Ammon's horn (tissue), 1 donor: ENCODE results near the gene FKBP1B.
"Not testable (repeated sequence)": the region's sequence is repeated elsewhere in the genome, so short reads cannot be mapped to it uniquely, and the experiment has no call there.

Experiments
- DNase-seq: peaks from one replicate; pipeline ENCODE4 v3.0.0-alpha.2; 2016; ENCODE audit warnings: low spot score

FKBP1B gene

DNA sequence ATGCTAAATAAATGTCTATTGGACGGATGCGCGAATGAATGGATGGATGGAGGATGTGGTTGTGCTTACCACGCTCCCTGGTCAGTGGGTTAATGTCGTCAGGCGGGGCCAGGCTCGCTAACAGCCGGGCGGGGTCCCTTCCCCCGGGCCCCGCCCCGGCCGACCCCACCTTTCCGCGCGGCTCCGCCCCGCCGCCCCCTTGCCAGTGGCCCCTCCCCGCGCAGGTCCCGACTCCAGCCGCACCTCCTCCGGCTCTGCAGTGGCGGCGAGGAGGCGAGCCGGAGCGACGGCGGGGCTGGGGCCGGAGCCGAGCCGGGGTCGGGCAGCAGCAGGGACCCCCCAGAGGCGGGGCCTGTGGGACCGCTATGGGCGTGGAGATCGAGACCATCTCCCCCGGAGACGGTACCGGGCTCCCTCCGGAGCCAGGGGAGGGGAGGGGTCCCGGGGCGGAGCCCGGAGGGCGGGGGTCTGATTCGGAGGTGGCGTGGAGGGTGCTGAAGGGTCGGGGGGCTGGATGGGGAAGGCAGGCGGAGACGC lies at the start of gene FKBP1B:
FKBP1B (plus strand) TSS at position 257 of the 537 bp plus-strand sequence; CDS start at position 366, 109 bp downstream.
- DNase-seq = peak; percentile 36

DNA sequence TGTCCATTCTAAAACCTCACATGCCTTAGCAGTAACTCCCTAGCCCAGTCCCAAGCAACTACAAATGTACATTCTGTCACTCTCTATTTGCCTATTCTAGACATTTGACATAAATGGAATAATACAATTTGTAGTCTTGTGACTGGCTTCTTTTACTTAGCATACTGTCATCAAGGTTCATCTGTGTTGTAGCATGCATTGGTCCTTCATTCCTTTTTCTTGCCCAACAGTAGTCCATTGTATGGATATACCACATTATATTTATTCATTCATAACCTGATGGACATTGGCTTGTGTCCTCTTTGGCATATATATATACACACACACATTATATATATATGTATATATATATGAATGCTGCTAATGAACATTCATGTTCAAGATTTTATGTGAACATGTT lies 41.8 kb upstream of the FKBP1B start:
- DNase-seq = no peak

DNA sequence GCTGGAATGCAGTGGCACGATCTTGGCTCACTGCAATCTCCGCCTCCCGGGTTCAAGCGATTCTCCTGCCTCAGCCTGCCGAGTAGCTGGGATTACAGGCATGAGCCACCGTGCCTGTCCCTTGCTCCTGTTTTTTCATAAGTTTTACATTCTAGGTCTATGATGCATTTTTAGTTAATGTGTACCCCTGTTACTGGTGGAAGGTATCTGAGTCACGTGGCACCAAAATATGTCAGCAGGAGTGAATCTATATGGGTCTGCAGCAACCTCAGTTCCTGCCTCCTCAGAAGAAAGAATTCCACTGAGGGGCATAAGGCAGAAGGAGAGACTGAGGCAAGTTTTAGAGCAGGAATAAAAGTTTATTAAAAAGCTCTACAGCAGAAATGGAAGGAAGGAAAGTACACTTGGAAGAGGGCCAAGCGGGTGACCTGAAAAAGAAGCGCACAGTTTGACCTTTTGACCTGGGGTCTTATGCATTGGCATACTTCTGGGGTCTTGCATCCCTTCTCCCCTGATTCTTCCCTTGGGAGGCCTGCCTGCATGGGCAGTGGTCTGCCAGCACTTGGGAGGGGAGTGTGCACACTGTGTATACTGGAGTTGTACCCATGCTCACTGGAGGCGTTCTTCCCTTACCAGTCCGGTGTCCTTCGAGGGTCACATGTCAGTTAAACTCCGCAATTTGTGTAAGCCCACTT lies 40.7 kb upstream of the FKBP1B start:
- DNase-seq = no peak

DNA sequence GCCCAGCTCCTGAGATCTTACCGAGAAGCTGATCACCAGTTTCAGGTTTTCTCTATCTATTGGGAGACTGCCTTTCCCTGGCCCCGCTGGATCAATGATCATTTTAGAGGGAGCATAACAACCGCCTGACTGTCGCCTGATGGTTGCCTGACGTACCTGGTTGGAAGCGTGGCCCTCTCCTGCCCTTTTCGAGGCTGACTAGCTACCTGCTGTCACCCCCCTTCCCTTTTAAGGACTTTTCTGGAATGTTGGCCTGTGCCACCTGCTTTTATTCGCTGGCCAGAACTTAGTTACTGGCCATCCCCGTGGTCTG lies 40.2 kb upstream of the FKBP1B start:
- DNase-seq = no peak

DNA sequence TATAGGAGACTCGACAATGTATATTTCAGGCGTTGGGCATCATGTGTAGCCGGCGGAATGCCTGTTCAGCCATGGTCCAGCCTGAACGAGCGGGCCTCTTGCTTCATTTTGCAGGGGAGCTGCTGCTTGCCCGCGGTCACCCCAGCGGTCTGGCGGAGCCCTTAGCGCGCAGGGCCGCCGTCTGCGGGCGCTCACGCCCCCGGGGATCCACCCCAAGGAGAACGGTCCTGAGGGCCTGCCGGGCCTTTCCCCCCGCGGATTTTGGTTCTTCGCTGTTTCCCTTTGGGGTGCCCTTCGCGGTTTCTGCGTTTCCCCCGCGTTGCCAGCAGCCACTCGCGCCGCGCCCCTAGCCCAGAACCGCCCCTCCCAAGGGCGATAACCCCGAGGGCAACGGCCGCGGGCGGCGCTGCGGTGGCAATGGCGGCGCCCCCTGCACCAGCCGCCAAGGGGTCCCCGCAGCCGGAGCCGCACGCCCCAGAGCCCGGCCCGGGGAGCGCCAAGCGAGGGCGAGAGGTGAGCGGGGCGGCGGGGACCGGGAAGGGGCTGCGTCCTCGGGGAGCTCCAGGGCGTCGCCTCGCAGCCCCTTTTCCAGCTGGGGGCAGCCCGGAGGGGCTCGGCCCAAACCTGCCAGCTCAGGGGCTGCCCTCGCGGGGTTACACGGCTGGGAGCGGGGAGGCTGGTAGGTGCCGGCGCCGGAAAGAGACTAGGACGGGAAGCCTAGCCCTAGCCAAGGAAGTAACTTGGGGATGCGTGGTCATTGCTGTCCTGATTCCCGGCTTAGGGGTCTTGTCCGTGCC lies 39.7 kb upstream of the FKBP1B start, which contains the start of gene MFSD2B:
MFSD2B (plus strand) TSS at position 406 of the 797 bp plus-strand sequence; CDS start at position 418, 12 bp downstream.
- no peak for DNase-seq

DNA sequence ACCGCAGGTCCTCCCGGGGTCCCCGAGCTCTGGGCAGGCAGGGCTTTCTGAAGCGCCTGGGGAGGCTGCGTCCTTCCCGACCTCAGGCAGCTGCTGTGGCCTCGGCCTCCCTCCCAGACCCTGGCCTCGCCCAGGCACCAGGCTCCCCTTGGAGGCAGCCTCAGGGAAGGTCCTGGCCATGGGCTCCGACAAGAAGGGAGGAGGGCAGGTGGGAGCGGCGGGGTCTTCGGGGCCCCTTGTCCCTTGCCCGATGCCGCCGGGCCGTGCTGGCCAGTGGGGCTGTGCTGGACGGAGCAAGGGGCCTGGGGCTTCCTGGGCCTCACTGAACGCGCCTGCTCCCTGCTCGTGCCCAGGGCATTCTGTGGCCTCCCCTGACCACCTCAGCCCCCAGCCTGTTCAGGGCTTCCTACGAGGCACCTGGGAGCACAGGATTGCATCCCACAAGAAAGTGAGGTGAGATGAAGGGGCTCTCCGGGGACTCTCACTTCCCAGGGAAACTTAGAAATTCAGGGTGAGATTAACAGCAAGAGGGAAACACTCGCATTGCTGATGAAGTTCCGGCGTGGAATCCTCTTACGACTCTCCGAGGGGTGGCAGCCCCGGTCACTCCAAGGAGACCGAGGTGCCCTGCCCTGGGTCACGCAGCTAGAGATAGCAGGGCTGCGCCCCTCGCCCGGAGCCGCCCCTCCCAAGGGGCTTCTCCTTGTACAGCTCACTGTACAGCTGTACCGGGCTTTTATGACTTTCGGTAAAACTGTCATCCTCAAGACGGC lies 38.9 kb upstream of the FKBP1B start:
- DNase-seq = no peak

DNA sequence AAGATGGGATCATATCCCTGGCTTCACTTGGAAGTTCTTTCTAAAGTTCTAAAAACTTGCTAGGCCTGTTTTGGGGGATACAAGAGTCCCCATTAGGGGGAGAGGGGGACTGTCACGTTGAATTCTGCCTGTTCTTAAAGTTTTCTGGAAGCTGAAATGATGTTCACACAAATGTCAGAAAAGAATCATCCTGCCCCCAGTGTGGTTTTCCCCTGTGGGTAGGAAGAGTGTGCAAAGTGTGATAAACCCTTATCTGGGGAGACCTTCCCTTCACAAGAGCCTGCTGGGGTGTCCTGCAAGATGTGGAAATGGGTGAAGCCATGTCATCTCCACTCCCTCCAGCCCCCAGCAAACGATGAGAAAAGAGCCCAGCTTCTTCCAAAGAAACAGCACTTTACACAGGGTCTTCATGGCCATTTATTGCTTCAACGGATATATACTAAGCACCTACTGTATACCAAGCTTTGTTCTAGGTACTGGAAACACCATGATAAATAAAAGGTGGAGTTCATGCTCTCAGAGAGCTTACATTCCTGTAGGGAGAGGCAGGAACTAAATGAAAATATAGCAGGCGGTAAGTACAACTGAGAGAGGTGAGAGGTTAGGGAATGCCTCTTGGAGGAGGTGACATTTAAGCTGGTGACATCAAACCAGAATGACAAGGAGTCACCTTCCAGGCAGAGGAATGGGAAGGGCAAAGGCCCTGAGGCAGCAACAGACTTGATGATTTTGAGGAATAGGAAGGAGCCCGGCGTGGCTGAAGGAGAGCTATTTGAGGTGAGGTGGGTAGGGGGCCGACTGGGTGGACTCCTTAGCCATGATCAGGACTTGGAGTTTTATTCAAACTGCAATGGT lies 38.1 kb upstream of the FKBP1B start:
- DNase-seq = no peak

DNA sequence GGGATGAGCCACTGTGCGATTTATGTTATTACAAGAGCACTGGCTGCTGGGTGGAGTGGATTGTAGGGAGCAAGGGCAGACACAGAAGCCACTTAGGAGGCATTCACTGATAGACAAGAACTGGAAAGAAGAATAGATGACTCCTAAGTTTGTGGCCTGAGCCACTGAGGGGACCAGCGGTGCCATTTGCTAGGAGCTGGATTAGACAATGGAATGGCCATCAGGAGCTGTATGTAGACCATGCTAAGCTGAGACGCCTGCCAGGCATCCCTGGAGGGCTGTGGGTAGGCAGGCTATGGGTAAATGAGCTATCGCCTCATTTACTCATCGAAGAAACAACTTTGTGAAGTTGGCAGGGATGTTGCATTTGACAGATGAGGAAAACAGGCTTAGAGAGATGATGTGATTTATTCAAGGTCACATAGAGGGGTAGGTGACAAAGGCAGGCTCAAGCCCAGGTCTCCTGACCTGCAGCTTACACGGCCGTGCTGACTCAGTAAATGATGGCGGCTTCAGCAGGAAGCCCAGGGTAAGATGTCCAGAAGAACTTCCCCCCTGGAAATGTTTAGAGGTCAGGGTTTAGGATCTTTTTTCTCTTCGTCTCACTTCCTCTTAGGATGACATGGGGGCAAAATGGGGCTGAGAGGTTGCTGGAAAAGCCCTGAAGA lies 36.9 kb upstream of the FKBP1B start:
- no peak for DNase-seq

DNA sequence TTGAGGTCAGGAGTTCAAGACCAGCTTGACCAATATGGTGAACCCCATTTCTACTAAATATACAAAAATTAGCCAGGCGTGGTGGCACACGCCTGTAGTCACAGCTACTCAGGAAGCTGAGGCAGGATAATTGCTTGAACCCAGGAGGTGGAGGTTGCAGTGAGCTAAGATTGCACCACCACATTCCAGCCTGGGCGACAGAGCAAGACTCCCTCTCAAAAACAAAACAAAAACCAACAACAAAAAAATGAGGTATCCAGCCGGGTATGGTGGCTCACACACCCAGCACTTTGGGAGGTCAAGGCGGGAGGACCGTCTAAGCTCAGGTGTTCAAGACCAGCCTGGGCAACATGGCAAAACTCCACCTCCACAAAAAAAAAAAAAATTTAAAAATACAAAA lies 34.6 kb upstream of the FKBP1B start:
- not testable (repeated sequence) for DNase-seq

DNA sequence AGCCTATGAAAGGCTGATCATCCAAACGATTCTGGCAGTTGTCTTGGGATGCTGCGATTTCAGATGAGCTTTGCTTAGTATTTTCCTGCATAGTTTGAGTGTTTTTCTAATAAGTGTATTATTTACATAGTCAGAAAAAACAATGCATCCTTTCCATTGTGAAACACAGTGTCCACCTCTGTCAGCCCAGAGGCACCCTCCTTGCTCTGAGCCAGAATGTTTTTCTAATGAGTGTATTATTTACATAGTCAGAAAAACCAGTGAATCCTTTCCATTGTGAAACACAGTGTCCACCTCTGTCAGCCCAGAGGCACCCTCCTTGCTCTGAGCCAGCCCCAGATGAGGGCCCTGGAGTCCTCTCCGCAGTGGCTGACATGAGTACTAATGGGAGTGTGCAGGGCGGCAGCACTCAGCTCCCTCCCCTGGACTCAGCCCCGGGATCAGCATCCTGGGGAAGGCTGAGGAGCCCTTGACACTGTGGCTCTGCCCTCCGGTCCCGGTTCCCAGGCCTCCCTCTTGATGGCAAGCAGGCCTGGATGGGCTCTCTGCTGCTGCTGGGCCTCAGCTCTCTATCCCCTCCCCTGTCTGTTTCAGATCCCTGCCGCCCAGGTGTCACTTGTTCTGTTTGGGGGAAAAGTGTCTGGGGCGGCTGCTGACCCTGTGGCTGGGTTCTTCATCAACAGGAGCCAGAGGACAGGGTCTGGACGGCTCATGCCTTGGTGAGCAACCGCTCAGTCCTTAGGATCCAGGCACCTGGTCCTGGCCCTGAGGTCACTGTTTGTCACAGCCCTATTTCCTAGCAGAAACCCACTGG lies 33.8 kb upstream of the FKBP1B start:
- no peak for DNase-seq

DNA sequence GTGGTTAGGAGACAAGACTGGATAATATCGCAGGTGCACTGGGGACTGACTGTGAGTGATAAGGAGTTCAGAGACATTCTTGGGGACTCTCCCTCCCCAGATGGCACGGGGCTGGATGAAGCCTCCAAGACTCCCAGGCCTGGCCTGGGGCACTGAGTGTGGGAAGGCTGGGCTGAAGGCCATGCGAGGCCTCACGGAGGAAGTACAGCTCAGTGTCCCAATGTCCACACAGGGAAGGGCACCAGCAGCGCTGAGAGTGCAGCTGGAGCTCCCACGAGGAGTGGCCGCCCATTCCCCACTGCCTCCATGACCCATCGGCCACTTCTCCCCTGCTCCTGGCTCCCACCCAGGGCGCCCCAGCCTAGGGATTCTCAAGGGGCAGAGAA lies 33.2 kb upstream of the FKBP1B start:
- no peak for DNase-seq

DNA sequence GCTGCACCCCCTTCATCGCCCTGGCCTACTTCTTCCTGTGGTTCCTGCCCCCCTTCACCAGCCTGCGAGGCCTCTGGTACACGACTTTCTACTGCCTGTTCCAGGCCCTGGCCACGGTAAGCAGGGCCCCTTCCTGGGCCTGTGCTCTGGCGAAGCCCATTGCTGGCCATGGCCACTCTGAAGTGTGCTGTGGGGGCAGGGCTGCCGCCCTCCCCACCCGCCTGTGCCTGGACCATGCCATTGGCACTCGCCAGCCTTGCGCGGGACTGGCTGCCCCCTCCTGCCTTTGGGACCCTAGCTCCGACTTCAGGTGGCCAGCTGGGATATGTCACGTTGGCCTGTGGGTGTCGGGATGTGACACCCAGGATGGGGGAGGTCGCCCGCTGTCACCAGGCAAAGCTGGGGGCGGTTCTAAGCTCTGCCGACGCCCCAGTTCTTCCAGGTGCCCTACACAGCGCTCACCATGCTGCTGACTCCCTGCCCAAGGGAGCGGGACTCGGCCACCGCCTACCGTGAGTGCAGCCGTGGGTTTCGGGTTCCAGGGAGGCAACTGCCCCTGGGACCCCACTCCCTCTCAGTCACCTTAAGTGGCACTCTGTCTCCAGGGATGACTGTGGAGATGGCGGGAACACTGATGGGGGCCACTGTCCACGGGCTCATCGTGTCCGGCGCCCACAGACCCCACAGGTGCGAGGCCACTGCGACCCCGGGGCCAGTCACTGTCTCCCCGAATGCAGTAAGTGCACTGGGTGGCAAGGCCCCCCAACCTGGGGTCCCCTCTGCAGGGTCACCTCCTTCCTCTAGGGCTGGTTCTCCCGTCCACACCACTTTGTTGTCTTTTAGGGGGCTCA lies 32.5 kb upstream of the FKBP1B start:
- no peak for DNase-seq

DNA sequence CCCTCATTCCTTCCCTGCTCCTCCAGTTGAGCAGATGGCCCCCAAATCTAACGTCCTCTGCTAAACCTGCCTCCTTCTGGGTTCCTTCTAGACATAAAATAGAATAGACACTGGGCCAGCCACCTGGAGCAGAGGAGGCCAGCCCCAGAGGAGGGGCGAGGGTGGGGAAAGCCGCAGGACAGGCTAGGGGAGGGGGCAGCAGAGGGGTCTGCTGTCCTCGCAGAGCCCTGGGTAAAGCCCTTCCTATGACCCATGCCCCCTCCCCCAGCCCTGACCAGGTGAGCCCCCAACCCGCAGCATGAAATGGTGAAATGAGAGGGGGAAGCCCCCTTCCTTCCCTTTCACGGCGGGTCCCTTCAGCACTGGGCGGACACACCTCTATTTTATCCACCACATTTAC lies 31.8 kb upstream of the FKBP1B start:
- DNase-seq = no peak

DNA sequence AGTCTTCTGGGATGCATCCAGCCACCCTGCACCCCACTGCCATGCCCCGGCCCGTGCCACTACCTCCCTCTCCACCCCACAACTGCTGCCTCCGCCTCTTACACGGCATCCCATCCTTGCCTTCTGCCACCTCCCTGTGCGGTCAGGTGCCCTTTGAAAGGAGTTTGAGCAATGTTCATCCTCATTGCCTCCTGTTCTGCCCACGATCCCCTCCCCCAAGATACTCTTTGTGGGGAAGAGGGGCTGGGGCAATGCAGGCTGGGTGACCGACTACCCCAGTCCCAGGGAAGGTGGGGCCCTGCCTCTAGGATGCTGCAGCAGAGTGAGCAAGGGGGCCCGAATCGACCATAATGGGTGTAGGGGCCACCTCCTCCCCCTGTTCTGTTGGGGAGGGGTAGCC lies 31.3 kb upstream of the FKBP1B start:
- DNase-seq = no peak

DNA sequence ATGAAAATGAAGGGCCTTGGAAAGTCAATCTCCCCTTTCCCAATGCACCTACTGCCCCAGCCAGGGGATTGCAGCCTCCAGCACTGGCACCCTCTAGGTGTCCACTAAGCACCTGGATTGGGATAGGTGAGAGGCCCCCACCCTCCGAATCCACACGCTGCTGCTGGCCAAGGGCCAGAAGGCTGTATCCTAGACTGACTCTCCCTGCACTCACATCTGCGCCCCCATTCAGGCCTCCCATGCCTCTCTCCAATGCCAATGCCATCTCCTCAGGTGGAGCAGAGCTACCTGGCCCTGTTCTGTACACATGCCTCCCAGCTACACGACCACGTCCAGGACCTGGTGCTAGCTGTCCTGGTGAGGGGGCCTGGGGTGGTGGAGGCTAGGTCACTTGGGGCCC lies 29.8 kb upstream of the FKBP1B start:
- DNase-seq = no peak

DNA sequence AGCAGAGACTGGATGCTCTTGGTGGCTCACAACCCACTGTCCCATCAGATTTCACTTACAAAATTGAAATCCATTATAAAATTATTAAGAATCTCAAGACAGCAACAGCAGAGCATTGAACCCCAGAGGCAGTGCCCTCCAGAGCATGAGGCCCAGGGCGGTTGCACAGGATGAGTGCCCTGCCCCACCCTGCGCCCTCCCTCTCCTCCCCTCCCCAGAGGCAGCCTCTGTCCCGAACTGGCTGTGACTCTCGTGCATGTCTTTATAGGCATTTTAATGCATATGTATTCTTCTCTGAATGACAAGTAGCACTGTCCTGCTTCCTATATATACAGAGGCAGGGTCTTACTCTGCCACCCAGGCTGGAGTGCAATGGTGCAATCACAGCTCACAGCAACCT lies 29.3 kb upstream of the FKBP1B start:
- DNase-seq = no peak

DNA sequence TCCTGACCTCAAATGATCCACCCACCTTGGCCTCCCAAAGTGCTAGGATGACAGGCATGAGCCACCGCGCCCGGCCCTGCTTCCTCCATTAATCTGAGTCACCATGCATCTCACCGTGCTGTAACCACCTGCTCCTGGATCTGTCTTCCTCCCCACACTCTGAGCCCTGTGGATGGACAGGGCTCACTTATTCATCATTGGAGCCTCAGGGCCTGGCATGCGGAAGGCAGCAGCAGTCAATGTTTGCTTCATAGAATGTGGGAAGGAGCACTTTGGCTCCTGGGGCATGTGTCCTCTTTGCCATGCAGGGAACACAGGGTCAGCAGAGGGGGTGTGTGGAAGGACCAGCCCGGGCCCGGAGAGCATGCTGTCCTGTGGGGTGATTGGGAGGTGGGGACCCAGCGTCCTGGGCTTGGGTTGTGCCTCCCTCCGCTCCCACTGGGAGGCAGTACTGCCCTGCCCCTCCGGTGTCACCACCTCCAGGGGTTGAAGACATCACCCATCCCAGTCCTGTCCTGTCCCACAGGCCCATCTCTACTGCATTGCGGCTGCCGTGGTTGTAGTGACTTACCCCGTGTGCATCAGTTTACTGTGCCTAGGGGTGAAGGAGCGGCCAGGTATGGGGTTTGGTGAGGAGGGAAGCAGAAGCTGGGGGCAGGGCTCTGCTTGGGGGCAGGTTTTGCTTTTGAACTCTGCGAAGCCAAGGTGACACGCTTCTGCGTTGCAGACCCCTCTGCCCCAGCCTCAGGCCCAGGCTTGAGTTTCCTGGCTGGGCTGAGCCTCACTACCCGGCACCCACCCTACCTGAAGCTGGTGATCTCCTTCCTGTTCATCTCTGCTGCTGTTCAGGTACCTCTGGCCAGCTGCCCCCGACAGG lies 28.2 kb upstream of the FKBP1B start:
- no peak for DNase-seq

DNA sequence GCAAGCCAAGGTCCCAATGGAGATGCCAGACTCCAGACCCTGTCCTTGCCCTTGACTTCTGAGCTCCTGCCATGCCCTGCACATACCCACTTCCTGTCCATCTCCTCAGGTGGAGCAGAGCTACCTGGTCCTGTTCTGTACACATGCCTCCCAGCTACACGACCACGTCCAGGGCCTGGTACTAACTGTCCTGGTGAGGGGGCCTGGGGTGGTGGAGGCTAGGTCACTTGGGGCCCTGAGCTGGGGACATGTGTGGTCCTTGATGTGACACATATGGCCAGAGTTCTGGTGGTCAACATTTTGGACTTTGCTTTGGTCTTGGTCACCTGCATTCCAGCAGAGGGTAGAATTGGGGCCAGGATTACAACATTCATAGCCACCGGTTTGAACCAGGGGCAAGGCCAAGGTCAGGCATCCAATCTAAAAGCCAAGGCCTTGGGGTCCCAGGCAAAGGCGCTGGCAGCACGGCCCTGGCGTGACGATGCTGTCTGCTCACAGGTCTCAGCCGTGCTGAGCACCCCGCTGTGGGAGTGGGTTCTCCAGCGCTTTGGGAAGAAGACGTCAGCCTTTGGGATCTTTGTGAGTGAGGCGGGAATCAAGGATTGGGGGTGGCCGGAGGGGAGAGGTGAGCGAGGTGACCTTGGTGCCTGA lies 27.1 kb upstream of the FKBP1B start:
- DNase-seq = no peak
